ENCODE results near the gene MTREX. TPM values are rescaled to one million over a fixed set of nuclear protein-coding genes. Genes with fewer than 3 reads are reported as not detected.

The MTREX gene
- total and polyA plus RNA-seq, 10 donors = 13.8 to 73.6 (median 58.3) TPM

DNA sequence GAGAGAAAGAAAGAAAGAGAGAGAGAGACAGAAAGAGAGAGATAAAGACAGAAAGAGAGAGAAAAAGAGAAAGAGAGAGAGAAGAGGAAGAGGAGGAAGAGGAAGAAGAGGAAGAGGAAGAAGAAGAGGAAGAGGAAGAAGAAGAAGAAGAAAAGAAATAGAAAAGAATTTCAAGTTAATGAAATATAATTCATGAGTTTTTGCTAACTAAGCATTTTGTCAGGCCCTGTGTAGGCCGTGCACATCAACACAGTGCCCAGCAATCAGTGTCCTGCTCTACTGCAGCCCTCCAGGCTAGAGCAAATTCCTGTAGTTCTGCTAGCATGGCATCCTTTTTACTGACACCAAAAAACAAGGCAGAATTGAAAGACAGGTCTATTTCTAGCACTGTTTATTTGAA is 164.9 kb downstream of the MTREX start:
- no peaks in the 10 kb centered on the region for H3K9me3 ChIP-seq
- H3K4me1 ChIP-seq = no peaks in the 10 kb centered on the region
- H3K36me3 ChIP-seq = peaks cover 0 to 6% (median 0%) of the 10 kb centered on the region in 6 donors
- DNase-seq = no peak
- H3K27ac ChIP-seq = no peak overlapping the region
- TF ChIP-seq, protein P1, sequence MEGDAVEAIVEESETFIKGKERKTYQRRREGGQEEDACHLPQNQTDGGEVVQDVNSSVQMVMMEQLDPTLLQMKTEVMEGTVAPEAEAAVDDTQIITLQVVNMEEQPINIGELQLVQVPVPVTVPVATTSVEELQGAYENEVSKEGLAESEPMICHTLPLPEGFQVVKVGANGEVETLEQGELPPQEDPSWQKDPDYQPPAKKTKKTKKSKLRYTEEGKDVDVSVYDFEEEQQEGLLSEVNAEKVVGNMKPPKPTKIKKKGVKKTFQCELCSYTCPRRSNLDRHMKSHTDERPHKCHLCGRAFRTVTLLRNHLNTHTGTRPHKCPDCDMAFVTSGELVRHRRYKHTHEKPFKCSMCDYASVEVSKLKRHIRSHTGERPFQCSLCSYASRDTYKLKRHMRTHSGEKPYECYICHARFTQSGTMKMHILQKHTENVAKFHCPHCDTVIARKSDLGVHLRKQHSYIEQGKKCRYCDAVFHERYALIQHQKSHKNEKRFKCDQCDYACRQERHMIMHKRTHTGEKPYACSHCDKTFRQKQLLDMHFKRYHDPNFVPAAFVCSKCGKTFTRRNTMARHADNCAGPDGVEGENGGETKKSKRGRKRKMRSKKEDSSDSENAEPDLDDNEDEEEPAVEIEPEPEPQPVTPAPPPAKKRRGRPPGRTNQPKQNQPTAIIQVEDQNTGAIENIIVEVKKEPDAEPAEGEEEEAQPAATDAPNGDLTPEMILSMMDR (IDR thresholded peaks at IDR 0.05 in 8 of 11, conservative IDR thresholded peaks at IDR 0.05 in 3 of 11) = no peak
- TF ChIP-seq POLR2A (IDR thresholded peaks at IDR 0.05) = no peak
- no peak for TF ChIP-seq POLR2AphosphoS5 (IDR thresholded peaks at IDR 0.05)
- H3K27me3 ChIP-seq (replicated peaks in 1 of 7) = no peaks in the 10 kb centered on the region
- WGBS, 5 donors = 74 to 87% (median 83%) methylated on average over 1 of the region's 1 CpG
- H3K4me3 ChIP-seq = no peak overlapping the region
- intact Hi-C loops (cut with DNase I; ENCODE audit: low total_unique reads) = no loop called here

Other genes starting within 250 kb of the MTREX start
- gene GZMA, start 205.3 kb upstream of the MTREX start, total RNA-seq = 10 to 100 TPM; 19.6 to 40.5 (median 24.6) TPM
- gene GZMA, start 205.3 kb upstream of the MTREX start, polyA plus RNA-seq = 10 to 100 TPM; 14.7 to 21.9 (median 15.6) TPM
- 1 to 10 TPM; 3.9 to 10.0 (median 6.9) TPM for gene GPX8, start 147.8 kb upstream of the MTREX start, total RNA-seq
- 1 to 10 TPM; 1.5 to 5.6 (median 3.3) TPM for gene GPX8, start 147.8 kb upstream of the MTREX start, polyA plus RNA-seq
- not detected for gene CDC20B, start 134.8 kb upstream of the MTREX start, total RNA-seq
- gene CDC20B, start 134.8 kb upstream of the MTREX start, polyA plus RNA-seq = not detected
- not detected for gene MCIDAS, start 80.7 kb upstream of the MTREX start, total RNA-seq
- gene MCIDAS, start 80.7 kb upstream of the MTREX start, polyA plus RNA-seq = not detected
- gene CCNO, start 74.4 kb upstream of the MTREX start, total RNA-seq = not detected
- under 1 TPM; 0.10 to 0.33 (median 0.22) TPM for gene CCNO, start 74.4 kb upstream of the MTREX start, polyA plus RNA-seq
- 10 to 100 TPM; 16.3 to 27.0 (median 18.4) TPM for gene DHX29, start 295 bp upstream of the MTREX start, total RNA-seq
- 1 to 10 TPM; 4.5 to 6.9 (median 5.1) TPM for gene DHX29, start 295 bp upstream of the MTREX start, polyA plus RNA-seq
- gene PLPP1, start 227.0 kb downstream of the MTREX start, total RNA-seq = 10 to 100 TPM; 17.0 to 95.5 (median 40.0) TPM
- 10 to 100 TPM; 20.6 to 49.5 (median 34.1) TPM for gene PLPP1, start 227.0 kb downstream of the MTREX start, polyA plus RNA-seq

Measured in spleen (tissue), 11 donors.